ENCODE results near the gene HMX3.

GRCh38 chr10:123141791-123142700 is 6.3 kb downstream of the HMX3 start:
- TF ChIP-seq JUND (IDR thresholded peaks at IDR 0.05; ENCODE audit: low read length): no peak
- no peak for TF ChIP-seq CHD2 (IDR thresholded peaks at IDR 0.05; ENCODE audit: low read length)
- no peak for TF ChIP-seq SIN3A (conservative IDR thresholded peaks at IDR 0.05 in 1 of 2, IDR thresholded peaks at IDR 0.05 in 1 of 2; ENCODE audit: low read depth in 1 of 2, low read length in 2 of 2)
- TF ChIP-seq RAD21 (IDR thresholded peaks at IDR 0.05 in 1 of 2, conservative IDR thresholded peaks at IDR 0.05 in 1 of 2; ENCODE audit: low read depth in 2 of 2, low read length in 2 of 2): no peak
- peak; percentile 95 for TF ChIP-seq SUZ12 (IDR thresholded peaks at IDR 0.05; ENCODE audit: low read length)
- no peak for TF ChIP-seq BACH1 (IDR thresholded peaks at IDR 0.05; ENCODE audit: low read length)
- no peak for TF ChIP-seq GABPA (IDR thresholded peaks at IDR 0.05; ENCODE audit: borderline replicate concordance, insufficient read depth, low read length)
- TF ChIP-seq POLR2A (IDR thresholded peaks at IDR 0.05; ENCODE audit: control extremely low read depth in 1 of 2, low read depth in 2 of 2, low read length in 2 of 2): no peak
- no peak for TF ChIP-seq CTCF (IDR thresholded peaks at IDR 0.05; ENCODE audit: control extremely low read depth in 1 of 3, insufficient read depth in 1 of 3, low read depth in 1 of 3, low read length in 3 of 3)
- TF ChIP-seq EZH2 (IDR thresholded peaks at IDR 0.05; ENCODE audit: low read depth, low read length, severe bottlenecking): peak; percentile 96
- TF ChIP-seq TAF1 (IDR thresholded peaks at IDR 0.05; ENCODE audit: low read depth, low read length): no peak
- no peak for TF ChIP-seq EGR1 (IDR thresholded peaks at IDR 0.05; ENCODE audit: borderline replicate concordance, low read depth, low read length)
- no peak for TF ChIP-seq SP1 (IDR thresholded peaks at IDR 0.05; ENCODE audit: low read depth, low read length)
- TF ChIP-seq TEAD4 (IDR thresholded peaks at IDR 0.05; ENCODE audit: low read depth, low read length): no peak
